Activated naive CD4-positive, alpha-beta T cell treated with anti-CD3 and anti-CD28 coated beads for 36 hours (primary cell): ENCODE data around the gene ZNF823. TPM values are rescaled to one million over a fixed set of nuclear protein-coding genes. Genes with fewer than 3 reads are reported as not detected.
"Not testable (repeated sequence)": the region's sequence is repeated elsewhere in the genome, so short reads cannot be mapped to it uniquely, and the experiment has no call there.

Experiments
- CTCF ChIA-PET: fragments of 350-600 bp; sonication (Branson Sonifier 250); formaldehyde crosslinking; loops from one replicate; lab custom pipeline; 2021; ENCODE audit warnings: antibody characterized with exemption; lab: Charles Lee
- DNase-seq: peaks from one replicate; pipeline ENCODE4 v3.0.0-alpha.2; 2020
- H3K27ac Mint-ChIP-seq: one replicate; pipeline ENCODE4 v1.8.0; 2021; ENCODE audit warnings: mild to moderate bottlenecking, mixed read lengths
- H3K27me3 Mint-ChIP-seq: one replicate; pipeline ENCODE4 v1.8.0; 2021; ENCODE audit warnings: low read depth, mixed read lengths
- H3K36me3 Mint-ChIP-seq: one replicate; pipeline ENCODE4 v1.8.0; 2021; ENCODE audit warnings: low read depth, mixed read lengths
- H3K4me1 Mint-ChIP-seq: one replicate; pipeline ENCODE4 v1.8.0; 2021; ENCODE audit warnings: low read depth, mixed read lengths
- H3K4me3 Mint-ChIP-seq: one replicate; pipeline ENCODE4 v1.8.0; 2021; ENCODE audit warnings: mild to moderate bottlenecking, moderate library complexity, mixed read lengths
- H3K9me3 Mint-ChIP-seq: one replicate; pipeline ENCODE4 v1.8.0; 2021; ENCODE audit warnings: mixed read lengths
- intact Hi-C: fragments of 100-400 bp; cut with micrococcal nuclease; formaldehyde crosslinking; loops from one replicate; pipeline ENCODE4 v1.15.1; 2023
- total RNA-seq, 2 experiments: library from RNA; stranded (reverse); gene quantifications; one replicate each; pipeline ENCODE4 v1.2.3, GENCODE V29; 2021

The ZNF823 gene
- total RNA-seq, 2 experiments from 2014 or later = 4.1 to 4.2 TPM

GRCh38 chr19:11694533-11695439 is 44.0 kb downstream of the ZNF823 start:
- H3K9me3 Mint-ChIP-seq = no peaks in the 10 kb centered on the region
- CTCF ChIA-PET = no interaction called here
- peak; percentile 95 for DNase-seq
- no peak overlapping the region for H3K27ac Mint-ChIP-seq
- peaks cover 14% of the 10 kb centered on the region for H3K4me1 Mint-ChIP-seq
- intact Hi-C loops = no loop called here
- peak overlapping the region; percentile 90 for H3K4me3 Mint-ChIP-seq
- H3K36me3 Mint-ChIP-seq = peaks cover under 1% of the 10 kb centered on the region
- H3K27me3 Mint-ChIP-seq = peaks cover 37% of the 10 kb centered on the region

GRCh38 chr19:11693505-11694499 is 44.9 kb downstream of the ZNF823 start:
- DNase-seq = no peak
- intact Hi-C loops = no loop called here
- Mint-ChIP-seq H3K9me3 (no peaks in the 10 kb centered on the region), H3K4me1 (peaks cover 14% of the 10 kb centered on the region), H3K27ac (no peak overlapping the region), H3K27me3 (peaks cover 41% of the 10 kb centered on the region), H3K4me3 (peak overlapping the region; percentile 57), H3K36me3 (peaks cover 2% of the 10 kb centered on the region)
- CTCF ChIA-PET = no interaction called here

GRCh38 chr19:11692127-11692790 is 46.5 kb downstream of the ZNF823 start:
- peaks cover 42% of the 10 kb centered on the region for H3K27me3 Mint-ChIP-seq
- no peak overlapping the region for H3K4me3 Mint-ChIP-seq
- no peak overlapping the region for H3K27ac Mint-ChIP-seq
- H3K36me3 Mint-ChIP-seq = peaks cover 2% of the 10 kb centered on the region
- CTCF ChIA-PET = no interaction called here
- peaks cover 3% of the 10 kb centered on the region for H3K9me3 Mint-ChIP-seq
- intact Hi-C loops = no loop called here
- DNase-seq = no peak
- H3K4me1 Mint-ChIP-seq = peaks cover 14% of the 10 kb centered on the region

GRCh38 chr19:11685676-11686650 is 52.8 kb downstream of the ZNF823 start:
- H3K4me3 Mint-ChIP-seq = no peak overlapping the region
- peaks cover 4% of the 10 kb centered on the region for H3K36me3 Mint-ChIP-seq
- DNase-seq = no peak
- no peak overlapping the region for H3K27ac Mint-ChIP-seq
- peaks cover 8% of the 10 kb centered on the region for H3K4me1 Mint-ChIP-seq
- H3K27me3 Mint-ChIP-seq = peaks cover 6% of the 10 kb centered on the region
- CTCF ChIA-PET = no interaction called here
- intact Hi-C loops = no loop called here
- H3K9me3 Mint-ChIP-seq = peaks cover 29% of the 10 kb centered on the region

- no peak for DNase-seq
- Mint-ChIP-seq H3K4me1 (peaks cover 8% of the 10 kb centered on the region), H3K36me3 (peaks cover 4% of the 10 kb centered on the region), H3K27me3 (peaks cover 6% of the 10 kb centered on the region), H3K4me3 (no peak overlapping the region), H3K27ac (no peak overlapping the region), H3K9me3 (peaks cover 32% of the 10 kb centered on the region)
- intact Hi-C loops = no loop called here
- CTCF ChIA-PET = no interaction called here
Observed at GRCh38 chr19:11684987-11685675, 53.6 kb downstream of the ZNF823 start.

DNA sequence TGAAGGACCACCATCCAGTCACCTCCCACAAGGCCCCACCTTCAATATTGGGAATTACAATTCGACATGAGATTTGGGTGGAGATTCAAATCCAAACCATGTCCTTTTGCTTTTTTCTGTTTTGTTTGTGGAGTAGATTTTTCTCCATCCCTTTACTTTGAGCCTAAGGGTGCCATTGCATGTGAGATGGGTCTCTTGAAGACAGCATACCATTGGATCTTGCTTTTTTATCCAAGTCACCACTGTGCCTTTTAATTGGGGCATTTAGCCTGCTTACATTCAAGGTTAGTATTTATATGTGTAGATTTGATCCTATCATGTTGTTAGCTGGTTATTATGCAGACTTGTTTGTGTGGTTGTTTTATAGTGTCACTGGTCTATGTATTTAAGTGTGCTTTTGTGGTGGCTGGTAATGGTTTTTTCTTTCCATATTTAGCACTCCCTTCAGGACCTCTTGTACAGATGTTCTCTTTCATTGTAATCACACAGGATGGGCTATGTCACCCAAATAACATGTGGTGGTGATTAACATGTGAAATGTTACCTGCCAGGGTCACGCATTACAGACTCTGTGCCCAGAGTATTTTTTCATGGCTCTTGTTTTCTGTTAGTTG is 58.0 kb downstream of the ZNF823 start:
- DNase-seq = no peak
- Mint-ChIP-seq H3K9me3 (peaks cover 33% of the 10 kb centered on the region), H3K4me1 (peaks cover 3% of the 10 kb centered on the region), H3K36me3 (peaks cover 2% of the 10 kb centered on the region), H3K4me3 (no peak overlapping the region), H3K27me3 (peaks cover 3% of the 10 kb centered on the region), H3K27ac (no peak overlapping the region)
- CTCF ChIA-PET = no interaction called here
- intact Hi-C loops = no loop called here

DNA sequence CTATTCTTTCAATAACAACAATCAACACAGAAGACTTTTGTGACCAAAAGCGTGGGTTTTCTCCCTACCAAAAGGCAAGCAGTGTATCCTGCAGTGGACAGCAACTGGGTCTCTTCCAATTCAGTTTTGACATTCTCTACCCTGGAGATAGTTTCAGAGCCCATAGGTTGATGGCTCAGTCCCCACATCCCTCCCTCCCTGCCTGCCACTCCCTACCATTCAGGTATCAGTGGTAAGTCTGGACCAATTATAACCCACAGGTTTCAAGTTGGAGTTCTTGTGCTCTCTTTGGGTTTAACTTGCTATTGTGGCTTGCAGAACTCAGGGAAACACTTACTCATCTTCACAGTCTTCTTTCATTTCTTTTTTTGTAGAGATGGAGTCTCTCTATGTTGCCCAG is 60.2 kb downstream of the ZNF823 start:
- intact Hi-C loops = no loop called here
- Mint-ChIP-seq H3K4me1 (peaks cover 3% of the 10 kb centered on the region), H3K36me3 (peaks cover 2% of the 10 kb centered on the region), H3K4me3 (no peak overlapping the region), H3K27ac (no peak overlapping the region), H3K27me3 (peaks cover 17% of the 10 kb centered on the region), H3K9me3 (peaks cover 23% of the 10 kb centered on the region)
- CTCF ChIA-PET = interaction anchor here (0.7 kb wide), 1 partner anchor 1646 kb away, joined by 3 read pairs; no protein-coding TSS in a partner anchor
- DNase-seq = no peak

DNA sequence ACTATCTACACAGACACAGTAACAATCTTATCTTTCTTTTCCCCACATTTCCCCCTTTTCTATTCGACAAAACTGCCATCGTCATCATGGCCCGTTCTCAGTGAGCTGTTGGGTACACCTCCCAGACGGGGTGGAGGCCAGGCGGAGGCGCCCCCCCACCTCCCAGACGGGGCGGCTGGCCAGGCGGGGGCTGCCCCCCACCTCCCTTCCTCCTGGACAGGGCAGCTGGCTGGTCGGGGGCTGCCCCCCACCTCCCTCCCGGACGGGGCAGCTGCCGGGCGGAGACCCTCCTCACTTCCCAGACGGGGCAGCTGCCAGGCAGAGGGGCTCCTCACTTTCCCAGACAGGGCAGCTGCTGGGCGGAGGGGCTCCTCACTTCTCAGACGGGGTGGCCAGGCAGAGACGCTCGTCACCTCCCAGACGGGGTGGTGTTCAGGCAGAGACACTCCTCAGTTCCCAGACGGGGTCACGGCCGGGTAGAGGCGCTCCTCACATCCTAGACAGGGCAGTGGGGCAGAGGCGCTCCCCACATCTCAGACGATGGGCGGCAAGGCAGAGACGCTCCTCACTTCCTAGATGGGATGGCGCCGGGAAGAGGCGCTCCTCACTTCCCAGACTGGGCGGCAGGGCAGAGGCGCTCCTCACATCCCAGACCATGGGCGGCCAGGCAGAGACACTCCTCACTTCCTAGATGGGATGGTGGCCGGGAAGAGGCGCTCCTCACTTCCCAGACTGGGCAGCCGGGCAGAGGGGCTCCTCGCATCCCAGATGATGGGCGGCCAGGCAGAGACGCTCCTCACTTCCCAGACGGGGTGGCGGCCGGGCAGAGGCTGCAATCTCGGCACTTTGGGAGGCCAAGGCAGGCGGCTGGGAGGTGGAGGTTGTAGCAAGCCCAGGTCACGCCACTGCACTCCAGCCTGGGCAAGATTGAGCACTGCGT is 61.8 kb downstream of the ZNF823 start:
- CTCF ChIA-PET = not testable (repeated sequence)

DNA sequence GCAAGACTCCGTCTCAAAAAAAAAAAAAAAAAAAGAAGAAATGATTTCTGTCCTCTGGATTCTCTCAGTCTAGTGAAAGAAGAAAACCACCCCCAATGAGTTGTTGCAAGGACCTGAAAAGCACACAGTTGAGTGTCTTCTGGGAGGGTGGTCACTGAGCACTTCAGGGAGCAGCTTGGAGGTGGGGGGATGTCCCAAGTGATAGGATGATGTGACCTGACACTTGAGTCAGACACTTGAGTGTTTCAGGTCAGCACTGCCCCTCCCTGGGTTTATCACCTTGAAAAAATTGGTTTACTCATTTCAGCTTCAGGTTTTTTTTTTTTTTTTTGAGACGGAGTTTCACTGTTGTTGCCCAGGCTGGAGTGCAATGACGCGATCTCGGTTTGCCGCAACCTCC is 63.2 kb downstream of the ZNF823 start:
- peaks cover 3% of the 10 kb centered on the region for H3K4me1 Mint-ChIP-seq
- no peak overlapping the region for H3K27ac Mint-ChIP-seq
- H3K36me3 Mint-ChIP-seq = no peaks in the 10 kb centered on the region
- H3K27me3 Mint-ChIP-seq = peaks cover 20% of the 10 kb centered on the region
- peaks cover 16% of the 10 kb centered on the region for H3K9me3 Mint-ChIP-seq
- CTCF ChIA-PET = no interaction called here
- intact Hi-C loops = no loop called here
- no peak overlapping the region for H3K4me3 Mint-ChIP-seq
- no peak for DNase-seq

More for the DNA sequence above, 61.8 kb downstream of the ZNF823 start:
- intact Hi-C loops, H3K4me3 Mint-ChIP-seq, H3K4me1 Mint-ChIP-seq, H3K36me3 Mint-ChIP-seq, H3K27ac Mint-ChIP-seq, DNase-seq: not testable (repeated sequence)
- H3K27me3 Mint-ChIP-seq = peaks cover 20% of the 10 kb centered on the region
- peaks cover 17% of the 10 kb centered on the region for H3K9me3 Mint-ChIP-seq

DNA sequence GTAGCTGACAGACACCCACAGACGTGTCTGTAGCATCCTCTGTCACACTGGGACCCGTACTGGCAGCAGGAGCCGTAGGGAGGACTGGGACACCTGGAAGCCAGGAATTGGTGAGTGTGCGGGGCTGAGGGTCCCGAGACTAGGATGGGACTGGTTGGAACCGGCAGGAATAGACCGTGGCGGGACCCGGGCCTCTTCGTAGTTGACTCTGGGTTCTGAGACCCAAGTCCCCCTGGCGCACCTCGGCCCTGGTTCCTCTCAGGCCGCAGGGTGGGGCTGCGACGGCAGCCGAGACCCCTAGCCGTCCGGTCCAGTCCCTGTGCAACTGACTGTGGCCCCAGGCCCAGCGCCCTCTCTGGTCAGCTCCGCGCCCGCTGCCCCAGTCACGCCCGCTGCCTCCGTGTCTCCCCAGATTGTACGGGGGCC is 64.7 kb downstream of the ZNF823 start:
- CTCF ChIA-PET = no interaction called here
- Mint-ChIP-seq H3K9me3 (peaks cover 14% of the 10 kb centered on the region), H3K27me3 (peaks cover 20% of the 10 kb centered on the region), H3K36me3 (no peaks in the 10 kb centered on the region), H3K4me3 (peak overlapping the region; percentile 18), H3K4me1 (peaks cover 3% of the 10 kb centered on the region), H3K27ac (no peak overlapping the region)
- intact Hi-C loops = no loop called here
- DNase-seq = no peak
